HepG2 (cell line): Measurements from ENCODE around the gene SF3B6. TPM values are rescaled to one million over a fixed set of nuclear protein-coding genes. Genes with fewer than 3 reads are reported as not detected.

ENCODE experiments used
- DRAP1 ChIP-seq: IDR thresholded peaks from 2 replicates; pipeline ENCODE4 v1.6.1; 2016; ENCODE audit warnings: missing genetic modification reagents, missing compliant biosample characterization
- GTF3A ChIP-seq: sonication (generic); formaldehyde crosslinking; conservative IDR thresholded peaks from 2 replicates; pipeline ENCODE4 v1.4.0; 2020; ENCODE audit warnings: mild to moderate bottlenecking, missing genetic modification reagents
- PRMT3 ChIP-seq: sonication (generic); formaldehyde crosslinking; IDR thresholded peaks from 2 replicates; pipeline ENCODE4 v1.8.1; 2022; ENCODE audit warnings: low read depth, mild to moderate bottlenecking, moderate library complexity, missing genetic modification reagents, borderline replicate concordance
- SKIL ChIP-seq: sonication (generic); formaldehyde crosslinking; IDR thresholded peaks from 2 replicates; pipeline ENCODE4 v1.8.0; 2022; ENCODE audit warnings: missing genetic modification reagents, mild to moderate bottlenecking, moderate library complexity, borderline replicate concordance
- TCF12 ChIP-seq, 2 experiments: fragments of 450-650 bp in 1 of 2; sonication (generic) in 1 of 2; formaldehyde crosslinking in 1 of 2; IDR thresholded peaks; 2 replicates each; pipeline versions ENCODE4 v1.6.1 to v1.8.0; 2017 to 2022; ENCODE audit warnings: antibody characterized with exemption in 1 of 2, mild to moderate bottlenecking in 1 of 2, missing genetic modification reagents in 1 of 2, moderate library complexity in 1 of 2
- ZNF333 ChIP-seq: sonication (generic); formaldehyde crosslinking; IDR thresholded peaks from 2 replicates; pipeline ENCODE4 v1.4.0; 2020; ENCODE audit warnings: mild to moderate bottlenecking, missing genetic modification reagents, borderline replicate concordance
- ZNF800 ChIP-seq: sonication (generic); formaldehyde crosslinking; IDR thresholded peaks from 2 replicates; pipeline ENCODE4 v1.4.0; 2020; ENCODE audit warnings: missing genetic modification reagents
- polyA plus RNA-seq, 8 experiments: library from polyadenylated mRNA; depleted of rRNA in 3 of 8; stranded (reverse) in 7 of 8; unstranded in 1 of 8; fragments of >200 nt; fragmentation: Illumina TruSeq in 4 of 8; extraction: Trizol in 4 of 8; gene quantifications; 2 replicates each; pipeline versions ENCODE4 v1.2.1 to v1.2.3, GENCODE V29; 2011 to 2016; ENCODE audit warnings: low read depth in 4 of 8, missing spikeins in 1 of 8, mixed read lengths in 1 of 8; ENCODE audit not compliant: insufficient read depth in 1 of 8
- total RNA-seq, 5 experiments: library from RNA; depleted of rRNA; stranded (reverse); fragments of >200 nt; fragmentation: Illumina TruSeq; extraction: Trizol; gene quantifications; 2 replicates each; pipeline ENCODE4 v1.2.3, GENCODE V29; 2016; ENCODE audit warnings: low read depth in 1 of 5
- TF ChIP-seq, protein P1 (sequence below): IDR thresholded peaks from 2 replicates; pipeline ENCODE4 v1.6.1; 2016; ENCODE audit warnings: missing compliant biosample characterization, missing genetic modification reagents, borderline replicate concordance
- TF ChIP-seq, protein P2 (sequence below): sonication (generic); formaldehyde crosslinking; IDR thresholded peaks from 2 replicates; pipeline ENCODE4 v1.5.0; 2020; ENCODE audit warnings: mild to moderate bottlenecking, missing genetic modification reagents, borderline replicate concordance
- TF ChIP-seq, protein P3 (sequence below): sonication (generic); formaldehyde crosslinking; conservative IDR thresholded peaks from 2 replicates; pipeline ENCODE4 v1.4.0; 2020; ENCODE audit warnings: missing genetic modification reagents
- TF ChIP-seq, protein P4 (sequence below): sonication (generic); formaldehyde crosslinking; IDR thresholded peaks from 2 replicates; pipeline ENCODE4 v1.5.1; 2020; ENCODE audit warnings: missing genetic modification reagents, mild to moderate bottlenecking, borderline replicate concordance

SF3B6 gene
- total and polyA plus RNA-seq, 2 of the 13 experiments (the other 11 are each of a cell fraction or from before 2014, with no cell fraction given): 177 to 182 TPM

- TF ChIP-seq PRMT3 (CRISPR knock-in tag) (no peak), ZNF800 (CRISPR knock-in tag) (no peak), DRAP1 (CRISPR knock-in tag) (peak; percentile 41; the same call in 1 of the 2 replicates), SKIL (CRISPR knock-in tag) (peak; percentile 54; the same call in 1 of the 2 replicates), ZNF333 (CRISPR knock-in tag) (0 out of 2 replicates have a peak, but pooled peaks have one; percentile 38), TCF12 (IDR thresholded peaks at IDR 0.05) (no peak), TCF12 (CRISPR knock-in tag; IDR thresholded peaks at IDR 0.05) (no peak), GTF3A (0 out of 2 replicates have a peak, but pooled peaks have one; percentile 29)
- TF ChIP-seq, protein P1, sequence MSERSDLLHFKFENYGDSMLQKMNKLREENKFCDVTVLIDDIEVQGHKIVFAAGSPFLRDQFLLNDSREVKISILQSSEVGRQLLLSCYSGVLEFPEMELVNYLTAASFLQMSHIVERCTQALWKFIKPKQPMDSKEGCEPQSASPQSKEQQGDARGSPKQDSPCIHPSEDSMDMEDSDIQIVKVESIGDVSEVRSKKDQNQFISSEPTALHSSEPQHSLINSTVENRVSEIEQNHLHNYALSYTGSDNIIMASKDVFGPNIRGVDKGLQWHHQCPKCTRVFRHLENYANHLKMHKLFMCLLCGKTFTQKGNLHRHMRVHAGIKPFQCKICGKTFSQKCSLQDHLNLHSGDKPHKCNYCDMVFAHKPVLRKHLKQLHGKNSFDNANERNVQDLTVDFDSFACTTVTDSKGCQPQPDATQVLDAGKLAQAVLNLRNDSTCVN: no peak
- TF ChIP-seq, protein P2, sequence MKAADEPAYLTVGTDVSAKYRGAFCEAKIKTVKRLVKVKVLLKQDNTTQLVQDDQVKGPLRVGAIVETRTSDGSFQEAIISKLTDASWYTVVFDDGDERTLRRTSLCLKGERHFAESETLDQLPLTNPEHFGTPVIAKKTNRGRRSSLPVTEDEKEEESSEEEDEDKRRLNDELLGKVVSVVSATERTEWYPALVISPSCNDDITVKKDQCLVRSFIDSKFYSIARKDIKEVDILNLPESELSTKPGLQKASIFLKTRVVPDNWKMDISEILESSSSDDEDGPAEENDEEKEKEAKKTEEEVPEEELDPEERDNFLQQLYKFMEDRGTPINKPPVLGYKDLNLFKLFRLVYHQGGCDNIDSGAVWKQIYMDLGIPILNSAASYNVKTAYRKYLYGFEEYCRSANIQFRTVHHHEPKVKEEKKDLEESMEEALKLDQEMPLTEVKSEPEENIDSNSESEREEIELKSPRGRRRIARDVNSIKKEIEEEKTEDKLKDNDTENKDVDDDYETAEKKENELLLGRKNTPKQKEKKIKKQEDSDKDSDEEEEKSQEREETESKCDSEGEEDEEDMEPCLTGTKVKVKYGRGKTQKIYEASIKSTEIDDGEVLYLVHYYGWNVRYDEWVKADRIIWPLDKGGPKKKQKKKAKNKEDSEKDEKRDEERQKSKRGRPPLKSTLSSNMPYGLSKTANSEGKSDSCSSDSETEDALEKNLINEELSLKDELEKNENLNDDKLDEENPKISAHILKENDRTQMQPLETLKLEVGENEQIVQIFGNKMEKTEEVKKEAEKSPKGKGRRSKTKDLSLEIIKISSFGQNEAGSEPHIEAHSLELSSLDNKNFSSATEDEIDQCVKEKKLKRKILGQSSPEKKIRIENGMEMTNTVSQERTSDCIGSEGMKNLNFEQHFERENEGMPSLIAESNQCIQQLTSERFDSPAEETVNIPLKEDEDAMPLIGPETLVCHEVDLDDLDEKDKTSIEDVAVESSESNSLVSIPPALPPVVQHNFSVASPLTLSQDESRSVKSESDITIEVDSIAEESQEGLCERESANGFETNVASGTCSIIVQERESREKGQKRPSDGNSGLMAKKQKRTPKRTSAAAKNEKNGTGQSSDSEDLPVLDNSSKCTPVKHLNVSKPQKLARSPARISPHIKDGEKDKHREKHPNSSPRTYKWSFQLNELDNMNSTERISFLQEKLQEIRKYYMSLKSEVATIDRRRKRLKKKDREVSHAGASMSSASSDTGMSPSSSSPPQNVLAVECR (CRISPR knock-in tag): peak; percentile 43; the same call in 1 of the 2 replicates
- TF ChIP-seq, protein P3, sequence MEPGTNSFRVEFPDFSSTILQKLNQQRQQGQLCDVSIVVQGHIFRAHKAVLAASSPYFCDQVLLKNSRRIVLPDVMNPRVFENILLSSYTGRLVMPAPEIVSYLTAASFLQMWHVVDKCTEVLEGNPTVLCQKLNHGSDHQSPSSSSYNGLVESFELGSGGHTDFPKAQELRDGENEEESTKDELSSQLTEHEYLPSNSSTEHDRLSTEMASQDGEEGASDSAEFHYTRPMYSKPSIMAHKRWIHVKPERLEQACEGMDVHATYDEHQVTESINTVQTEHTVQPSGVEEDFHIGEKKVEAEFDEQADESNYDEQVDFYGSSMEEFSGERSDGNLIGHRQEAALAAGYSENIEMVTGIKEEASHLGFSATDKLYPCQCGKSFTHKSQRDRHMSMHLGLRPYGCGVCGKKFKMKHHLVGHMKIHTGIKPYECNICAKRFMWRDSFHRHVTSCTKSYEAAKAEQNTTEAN (CRISPR knock-in tag): no peak
- TF ChIP-seq, protein P4, sequence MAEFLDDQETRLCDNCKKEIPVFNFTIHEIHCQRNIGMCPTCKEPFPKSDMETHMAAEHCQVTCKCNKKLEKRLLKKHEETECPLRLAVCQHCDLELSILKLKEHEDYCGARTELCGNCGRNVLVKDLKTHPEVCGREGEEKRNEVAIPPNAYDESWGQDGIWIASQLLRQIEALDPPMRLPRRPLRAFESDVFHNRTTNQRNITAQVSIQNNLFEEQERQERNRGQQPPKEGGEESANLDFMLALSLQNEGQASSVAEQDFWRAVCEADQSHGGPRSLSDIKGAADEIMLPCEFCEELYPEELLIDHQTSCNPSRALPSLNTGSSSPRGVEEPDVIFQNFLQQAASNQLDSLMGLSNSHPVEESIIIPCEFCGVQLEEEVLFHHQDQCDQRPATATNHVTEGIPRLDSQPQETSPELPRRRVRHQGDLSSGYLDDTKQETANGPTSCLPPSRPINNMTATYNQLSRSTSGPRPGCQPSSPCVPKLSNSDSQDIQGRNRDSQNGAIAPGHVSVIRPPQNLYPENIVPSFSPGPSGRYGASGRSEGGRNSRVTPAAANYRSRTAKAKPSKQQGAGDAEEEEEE (CRISPR knock-in tag): no peak
Measured at GRCh38 chr2:24050041-24050979, 25.8 kb downstream of the SF3B6 start (continued).
